ENCODE results near the gene SRC. TPM values are rescaled to one million over a fixed set of nuclear protein-coding genes. Genes with fewer than 3 reads are reported as not detected.

SRC gene
- 62.9 and 72.7 TPM in 2 replicates for total RNA-seq

DNA sequence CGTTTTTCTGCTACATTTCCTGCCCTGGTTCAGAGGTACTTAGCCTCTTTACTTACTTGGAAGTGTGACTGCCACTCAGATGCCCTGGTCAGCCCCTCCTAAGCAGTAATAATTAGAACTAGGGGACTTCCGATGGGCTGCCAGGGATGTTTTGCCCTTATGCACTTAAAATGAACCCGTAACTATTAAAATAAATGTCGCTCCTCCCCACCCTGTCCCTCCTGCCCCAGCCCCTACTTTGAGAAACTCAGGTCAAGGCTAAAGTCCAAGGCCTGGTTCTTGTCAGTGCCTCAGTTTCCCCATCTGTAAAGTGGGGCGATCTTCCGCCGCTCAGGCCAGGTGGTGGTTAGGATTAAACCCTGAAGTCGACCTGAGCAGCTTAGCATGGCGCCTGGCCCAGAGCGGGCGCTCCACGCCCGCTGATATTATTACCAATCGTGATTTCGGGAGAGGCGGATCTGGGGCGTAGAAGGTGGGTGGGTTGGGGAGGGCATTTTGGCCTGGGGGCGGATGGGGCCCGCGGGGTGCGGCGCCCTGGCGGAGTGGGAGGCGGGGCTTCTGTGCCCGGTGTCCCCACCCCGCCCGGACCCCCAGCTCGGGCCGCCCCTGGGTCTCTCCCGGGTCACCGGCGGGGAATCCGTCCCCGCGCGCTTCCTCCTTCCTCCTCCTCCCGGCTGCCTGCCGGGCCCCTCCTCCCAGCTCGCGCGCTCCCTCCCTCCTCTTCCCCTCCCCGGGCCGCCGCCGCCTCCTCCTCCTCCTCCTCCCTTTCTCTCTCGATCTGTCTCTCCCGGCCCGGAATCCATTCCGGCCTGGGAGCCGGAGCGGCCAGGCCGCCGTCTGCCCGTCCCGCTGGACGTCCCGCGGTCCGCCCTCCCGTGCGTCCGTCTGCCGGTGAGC, at the start of gene SRC:
SRC (plus strand) TSS at position 802 of the 897 bp plus-strand sequence. CDS start 38,014 bp downstream, outside the sequence.
- no peaks in the 10 kb centered on the region for H3K27me3 Mint-ChIP-seq
- DNase-seq (peak; percentile 56), ATAC-seq (ENCODE audit: low read depth) (peak; percentile 65)
- CTCF ChIA-PET, result interaction anchor here (1.5 to 2.5 kb wide), 2 partner anchors 37 to 39 kb away, joined by 3 to 8 read pairs; no protein-coding TSS in a partner anchor
- H3K36me3 Mint-ChIP-seq (ENCODE audit: low read depth), result peaks cover 11% of the 10 kb centered on the region
- peaks cover 54% of the 10 kb centered on the region for H3K4me1 Mint-ChIP-seq
- TF ChIP-seq, protein P1, sequence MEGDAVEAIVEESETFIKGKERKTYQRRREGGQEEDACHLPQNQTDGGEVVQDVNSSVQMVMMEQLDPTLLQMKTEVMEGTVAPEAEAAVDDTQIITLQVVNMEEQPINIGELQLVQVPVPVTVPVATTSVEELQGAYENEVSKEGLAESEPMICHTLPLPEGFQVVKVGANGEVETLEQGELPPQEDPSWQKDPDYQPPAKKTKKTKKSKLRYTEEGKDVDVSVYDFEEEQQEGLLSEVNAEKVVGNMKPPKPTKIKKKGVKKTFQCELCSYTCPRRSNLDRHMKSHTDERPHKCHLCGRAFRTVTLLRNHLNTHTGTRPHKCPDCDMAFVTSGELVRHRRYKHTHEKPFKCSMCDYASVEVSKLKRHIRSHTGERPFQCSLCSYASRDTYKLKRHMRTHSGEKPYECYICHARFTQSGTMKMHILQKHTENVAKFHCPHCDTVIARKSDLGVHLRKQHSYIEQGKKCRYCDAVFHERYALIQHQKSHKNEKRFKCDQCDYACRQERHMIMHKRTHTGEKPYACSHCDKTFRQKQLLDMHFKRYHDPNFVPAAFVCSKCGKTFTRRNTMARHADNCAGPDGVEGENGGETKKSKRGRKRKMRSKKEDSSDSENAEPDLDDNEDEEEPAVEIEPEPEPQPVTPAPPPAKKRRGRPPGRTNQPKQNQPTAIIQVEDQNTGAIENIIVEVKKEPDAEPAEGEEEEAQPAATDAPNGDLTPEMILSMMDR (IDR thresholded peaks at IDR 0.05), result no peak
- intact Hi-C loops (cut with micrococcal nuclease), result loop anchor here (1.0 kb wide), 1 partner anchor 9 kb away; no protein-coding TSS in a partner anchor
- POLR2A ChIA-PET, result interaction anchor here (0.6 to 5.5 kb wide), 21 partner anchors 9 to 717 kb away, joined by 3 to 52 read pairs (median 4); partner anchors contain the start of genes MANBAL, MROH8 and RPN2
- peak within 1 kb of the TSS; percentile 80 for H3K27ac Mint-ChIP-seq
- no peaks in the 10 kb centered on the region for H3K9me3 Mint-ChIP-seq
- H3K4me3 Mint-ChIP-seq, result peak within 1 kb of the TSS; percentile 84

- TF ChIP-seq, protein P1 (IDR thresholded peaks at IDR 0.05), result no peak
- intact Hi-C loops (cut with micrococcal nuclease), result no loop called here
- H3K4me1 Mint-ChIP-seq, result peaks cover 49% of the 10 kb centered on the region
- H3K27ac Mint-ChIP-seq, result no peak overlapping the region
- H3K4me3 Mint-ChIP-seq, result peak overlapping the region; percentile 12
- H3K27me3 Mint-ChIP-seq, result no peaks in the 10 kb centered on the region
- H3K36me3 Mint-ChIP-seq (ENCODE audit: low read depth), result peaks cover 66% of the 10 kb centered on the region
- CTCF ChIA-PET, result no interaction called here
- POLR2A ChIA-PET, result interaction anchor here (0.7 kb wide), 1 partner anchor 70 kb away, joined by 3 read pairs; no protein-coding TSS in a partner anchor
- ATAC-seq (ENCODE audit: low read depth) (no peak), DNase-seq (no peak)
- no peaks in the 10 kb centered on the region for H3K9me3 Mint-ChIP-seq
Measured at GRCh38 chr20:37296371-37296770, 49.6 kb upstream of the SRC start.

DNA sequence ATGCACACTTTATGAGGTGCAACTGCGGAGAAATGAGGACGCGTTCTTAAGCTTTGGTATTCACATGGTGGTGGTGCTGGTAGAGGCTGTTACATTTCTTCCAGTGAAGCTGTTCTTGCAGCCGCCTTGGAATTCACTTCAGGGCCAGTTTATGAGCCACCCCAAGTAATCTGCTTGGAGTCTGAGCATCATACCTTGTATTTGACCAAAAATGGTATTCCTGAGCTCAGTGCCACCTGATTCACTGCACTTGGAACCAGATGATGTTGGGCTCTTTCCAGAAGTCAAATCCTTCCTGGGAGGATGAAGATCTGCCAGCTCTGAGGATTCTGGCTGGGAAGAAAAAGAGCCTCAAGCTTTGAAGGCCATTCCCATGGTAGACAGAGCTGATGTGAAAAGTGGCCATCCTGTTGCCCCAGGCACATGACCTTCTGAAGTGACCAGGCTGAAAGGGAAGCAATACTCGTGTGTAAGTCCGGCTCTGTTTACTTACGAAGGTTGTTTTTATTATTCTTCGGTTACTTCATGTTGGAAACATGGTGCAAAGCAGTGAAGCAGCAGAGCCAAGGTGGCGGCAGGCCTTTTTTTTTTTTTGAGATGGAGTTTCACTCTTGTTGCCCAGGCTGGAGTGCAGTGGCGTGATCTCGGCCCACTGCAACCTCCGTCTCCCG, 48.7 kb upstream of the SRC start:
- no peak for DNase-seq
- intact Hi-C loops (cut with micrococcal nuclease), result no loop called here
- TF ChIP-seq, protein P1 (IDR thresholded peaks at IDR 0.05), result no peak
- POLR2A ChIA-PET, result no interaction called here
- H3K27me3 Mint-ChIP-seq, result no peaks in the 10 kb centered on the region
- H3K4me1 Mint-ChIP-seq, result peaks cover 41% of the 10 kb centered on the region
- H3K9me3 Mint-ChIP-seq, result no peaks in the 10 kb centered on the region
- no peak overlapping the region for H3K27ac Mint-ChIP-seq
- H3K4me3 Mint-ChIP-seq, result no peak overlapping the region
- no peak for ATAC-seq (ENCODE audit: low read depth)
- peaks cover 68% of the 10 kb centered on the region for H3K36me3 Mint-ChIP-seq (ENCODE audit: low read depth)
- CTCF ChIA-PET, result no interaction called here

DNA sequence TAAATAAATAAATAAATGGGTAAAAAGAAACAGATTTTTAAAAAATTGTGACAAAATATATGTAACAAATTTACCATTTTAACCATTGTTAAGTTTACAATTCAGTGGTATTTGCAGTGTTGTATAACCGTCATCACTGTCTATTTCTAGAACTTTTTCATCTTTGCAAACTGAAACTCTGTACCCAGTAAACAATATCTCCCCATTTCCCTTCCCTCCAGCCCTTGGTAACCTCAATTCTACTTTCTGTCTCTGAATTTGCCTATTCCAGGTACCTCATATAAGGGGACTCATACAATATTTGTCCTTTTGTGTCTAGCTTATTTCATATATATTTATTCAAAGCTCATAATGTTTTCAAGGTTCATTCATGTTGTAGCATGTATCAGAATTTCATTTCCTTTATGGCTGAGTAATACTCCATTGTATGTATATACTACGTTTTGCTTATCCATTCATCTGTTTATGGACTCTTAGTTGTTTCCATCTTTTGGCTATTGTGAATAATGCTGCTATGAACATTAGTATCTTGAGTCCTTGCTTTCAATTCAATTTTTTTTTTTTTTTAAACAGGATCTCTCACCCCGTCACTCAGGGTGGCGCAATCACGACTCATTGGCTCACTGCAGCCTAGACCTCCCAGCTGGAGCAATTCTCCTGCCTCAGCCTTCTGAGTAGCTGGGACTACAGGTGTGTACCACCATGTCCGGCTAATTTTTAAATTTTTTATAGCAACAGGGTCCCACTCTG, 47.6 kb upstream of the SRC start:
- intact Hi-C loops (cut with micrococcal nuclease), result no loop called here
- TF ChIP-seq, protein P1 (IDR thresholded peaks at IDR 0.05), result no peak
- no peak overlapping the region for H3K27ac Mint-ChIP-seq
- no peak overlapping the region for H3K4me3 Mint-ChIP-seq
- H3K27me3 Mint-ChIP-seq, result no peaks in the 10 kb centered on the region
- POLR2A ChIA-PET, result interaction anchor here (0.7 to 1.9 kb wide), 2 partner anchors 8 to 31 kb away, joined by 3 to 6 read pairs; partner anchors contain the start of gene MANBAL
- H3K9me3 Mint-ChIP-seq, result no peaks in the 10 kb centered on the region
- DNase-seq (no peak), ATAC-seq (ENCODE audit: low read depth) (no peak)
- peaks cover 34% of the 10 kb centered on the region for H3K4me1 Mint-ChIP-seq
- H3K36me3 Mint-ChIP-seq (ENCODE audit: low read depth), result peaks cover 70% of the 10 kb centered on the region
- CTCF ChIA-PET, result no interaction called here
